K562 (cell line): ENCODE measurements around the gene ACTR5. TPM values are rescaled to one million over a fixed set of nuclear protein-coding genes. Genes with fewer than 3 reads are reported as not detected.

Source experiments
- CREB3L1 ChIP-seq: fragments of 450-650 bp; IDR thresholded peaks from 2 replicates; pipeline ENCODE4 v1.6.1; 2014; ENCODE audit warnings: low read depth, mild to moderate bottlenecking, moderate library complexity, borderline replicate concordance
- CTCF ChIP-seq, 3 experiments: IDR thresholded peaks in 2 of 3; conservative IDR thresholded peaks in 1 of 3; 2 replicates each; pipeline ENCODE4 v1.5.1; 2011 to 2012; ENCODE audit warnings: low read length in 3 of 3, mild to moderate bottlenecking in 3 of 3, control low read depth in 2 of 3, improper control_type of control experiment in 1 of 3, inconsistent platforms in 1 of 3, low read depth in 1 of 3, mixed read lengths in 1 of 3, moderate library complexity in 1 of 3; ENCODE audit not compliant: insufficient read depth in 2 of 3
- IRF1 ChIP-seq: sonication (generic); formaldehyde crosslinking; IDR thresholded peaks from 2 replicates; pipeline ENCODE4 v1.8.0; 2022; ENCODE audit warnings: missing genetic modification reagents, mild to moderate bottlenecking, borderline replicate concordance
- RAD21 ChIP-seq, 2 experiments: fragments of 250-450 bp in 1 of 2; fragments of 450-650 bp in 1 of 2; sonication (Bioruptor Pico) in 1 of 2; formaldehyde crosslinking in 1 of 2; IDR thresholded peaks in 1 of 2; conservative IDR thresholded peaks in 1 of 2; 2 replicates each; pipeline versions ENCODE4 v1.4.0 to v1.8.0; 2020 to 2022; ENCODE audit warnings: mild to moderate bottlenecking in 2 of 2, moderate library complexity in 1 of 2
- SMC3 ChIP-seq: conservative IDR thresholded peaks from 2 replicates; pipeline ENCODE4 v1.6.1; 2011; ENCODE audit warnings: low read depth, low read length, improper control_type of control experiment; ENCODE audit not compliant: insufficient read depth
- polyA plus RNA-seq, 8 experiments: library from polyadenylated mRNA; depleted of rRNA in 4 of 8; stranded (reverse) in 5 of 8; unstranded in 3 of 8; fragments of >200 nt; fragmentation: Nextera tagmentation in 2 of 8; fragmentation: Illumina TruSeq in 1 of 8; extraction: Ambion mirVana in 2 of 8; extraction: Trizol in 1 of 8; gene quantifications; 2 replicates each; pipeline versions ENCODE4 v1.2.1 to v1.2.3, GENCODE V29; 2011 to 2014; ENCODE audit warnings: inconsistent platforms in 1 of 8, missing spikeins in 1 of 8
- total RNA-seq, 7 experiments: library from RNA; depleted of rRNA in 6 of 7; stranded (reverse); fragments of >200 nt in 6 of 7; fragmentation: Illumina TruSeq in 2 of 7; extraction: Trizol in 2 of 7; gene quantifications; 2 replicates each; pipeline versions ENCODE4 v1.2.1 to v1.2.3, GENCODE V29; 2011 to 2021; ENCODE audit warnings: low replicate concordance in 1 of 7

ACTR5 gene
- total and polyA plus RNA-seq, 9 of the 15 experiments (the other 6 are each of a cell fraction or from before 2014, with no cell fraction given) = 0.93 to 18.8 (median 12.9) TPM

GRCh38 chr20:38751360-38751976, 3.2 kb downstream of the ACTR5 start (continued):
- TF ChIP-seq CTCF (IDR thresholded peaks at IDR 0.05 in 2 of 3, conservative IDR thresholded peaks at IDR 0.05 in 1 of 3; ENCODE audit: insufficient read depth in 2 of 3, low read depth in 1 of 3, low read length in 3 of 3) = peak; percentile 62 to 92 (median 81); a peak in 5 of 6 replicates
- TF ChIP-seq RAD21 (CRISPR knock-in tag; conservative IDR thresholded peaks at IDR 0.05 in 1 of 2, IDR thresholded peaks at IDR 0.05 in 1 of 2) = peak; percentile 86 to 92
- no peak for TF ChIP-seq CREB3L1
- TF ChIP-seq IRF1 = no peak
- TF ChIP-seq SMC3 = peak; percentile 68
